Chondrocyte (in vitro differentiated cells): ENCODE measurements around the gene BMF. TPM values are rescaled to one million over a fixed set of nuclear protein-coding genes. Genes with fewer than 3 reads are reported as not detected.
A peak's percentile ranks its signal among the peaks of the same experiment; 100 is the strongest.

ENCODE experiments used
- DNase-seq: peaks from one replicate; pipeline ENCODE4 v3.0.0; 2021; ENCODE audit warnings: mixed read lengths, low spot score
- H3K27ac Mint-ChIP-seq: one replicate; pipeline ENCODE4 v1.8.0; 2021; ENCODE audit warnings: mild to moderate bottlenecking, moderate library complexity, mixed read lengths; ENCODE audit not compliant: unreplicated experiment
- H3K27me3 Mint-ChIP-seq: 2 replicates; pipeline ENCODE4 v1.8.0; 2021; ENCODE audit warnings: low read depth, mixed read lengths
- H3K36me3 Mint-ChIP-seq: 2 replicates; pipeline ENCODE4 v1.8.0; 2021; ENCODE audit warnings: low read depth, mixed read lengths
- H3K4me1 Mint-ChIP-seq: 2 replicates; pipeline ENCODE4 v1.8.0; 2021; ENCODE audit warnings: low read depth, mild to moderate bottlenecking, mixed read lengths
- H3K4me3 Mint-ChIP-seq: one replicate; pipeline ENCODE4 v1.8.0; 2021; ENCODE audit warnings: mild to moderate bottlenecking, moderate library complexity, mixed read lengths; ENCODE audit not compliant: unreplicated experiment
- H3K9me3 Mint-ChIP-seq: 2 replicates; pipeline ENCODE4 v1.8.0; 2021; ENCODE audit warnings: low read depth, mixed read lengths
- total RNA-seq: library from RNA; stranded (reverse); gene quantifications from 3 replicates; pipeline ENCODE4 v1.2.1, GENCODE V29; 2021
- TF ChIP-seq, protein P1 (sequence below): fragments of 200-600 bp; sonication (generic); IDR thresholded peaks from 2 replicates; pipeline ENCODE4 v1.5.0; 2021; ENCODE audit warnings: antibody characterized with exemption, mild to moderate bottlenecking, moderate library complexity

The BMF gene
- total RNA-seq, 1 donor from 2014 or later, result 17.9 TPM

DNA sequence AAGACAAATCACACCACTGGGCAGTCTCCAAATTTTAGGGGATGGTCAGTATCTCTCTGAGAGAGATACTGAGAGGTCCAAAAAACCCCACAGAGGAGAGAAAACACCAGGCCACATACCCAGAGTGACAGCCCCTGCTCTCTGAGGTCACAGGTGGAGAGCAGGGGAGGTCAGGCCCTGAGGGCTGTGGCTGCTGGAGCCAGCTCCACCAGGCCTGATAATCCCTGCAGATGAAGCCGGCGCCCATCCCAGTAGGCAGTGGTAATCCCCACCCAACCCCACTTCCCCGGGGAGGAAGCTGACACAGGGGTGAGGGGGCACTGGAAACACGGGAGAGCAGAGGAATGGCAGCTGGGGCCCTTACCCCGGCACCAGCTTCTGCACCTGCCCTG is 38.5 kb downstream of the BMF start:
- no peaks in the 10 kb centered on the region for H3K9me3 Mint-ChIP-seq
- H3K4me3 Mint-ChIP-seq, result no peak overlapping the region
- no peaks in the 10 kb centered on the region for H3K36me3 Mint-ChIP-seq
- peak; percentile 63 for DNase-seq
- no peaks in the 10 kb centered on the region for H3K27me3 Mint-ChIP-seq
- no peak overlapping the region for H3K27ac Mint-ChIP-seq
- TF ChIP-seq, protein P1, sequence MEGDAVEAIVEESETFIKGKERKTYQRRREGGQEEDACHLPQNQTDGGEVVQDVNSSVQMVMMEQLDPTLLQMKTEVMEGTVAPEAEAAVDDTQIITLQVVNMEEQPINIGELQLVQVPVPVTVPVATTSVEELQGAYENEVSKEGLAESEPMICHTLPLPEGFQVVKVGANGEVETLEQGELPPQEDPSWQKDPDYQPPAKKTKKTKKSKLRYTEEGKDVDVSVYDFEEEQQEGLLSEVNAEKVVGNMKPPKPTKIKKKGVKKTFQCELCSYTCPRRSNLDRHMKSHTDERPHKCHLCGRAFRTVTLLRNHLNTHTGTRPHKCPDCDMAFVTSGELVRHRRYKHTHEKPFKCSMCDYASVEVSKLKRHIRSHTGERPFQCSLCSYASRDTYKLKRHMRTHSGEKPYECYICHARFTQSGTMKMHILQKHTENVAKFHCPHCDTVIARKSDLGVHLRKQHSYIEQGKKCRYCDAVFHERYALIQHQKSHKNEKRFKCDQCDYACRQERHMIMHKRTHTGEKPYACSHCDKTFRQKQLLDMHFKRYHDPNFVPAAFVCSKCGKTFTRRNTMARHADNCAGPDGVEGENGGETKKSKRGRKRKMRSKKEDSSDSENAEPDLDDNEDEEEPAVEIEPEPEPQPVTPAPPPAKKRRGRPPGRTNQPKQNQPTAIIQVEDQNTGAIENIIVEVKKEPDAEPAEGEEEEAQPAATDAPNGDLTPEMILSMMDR, result no peak
- H3K4me1 Mint-ChIP-seq, result peaks cover 28% of the 10 kb centered on the region

DNA sequence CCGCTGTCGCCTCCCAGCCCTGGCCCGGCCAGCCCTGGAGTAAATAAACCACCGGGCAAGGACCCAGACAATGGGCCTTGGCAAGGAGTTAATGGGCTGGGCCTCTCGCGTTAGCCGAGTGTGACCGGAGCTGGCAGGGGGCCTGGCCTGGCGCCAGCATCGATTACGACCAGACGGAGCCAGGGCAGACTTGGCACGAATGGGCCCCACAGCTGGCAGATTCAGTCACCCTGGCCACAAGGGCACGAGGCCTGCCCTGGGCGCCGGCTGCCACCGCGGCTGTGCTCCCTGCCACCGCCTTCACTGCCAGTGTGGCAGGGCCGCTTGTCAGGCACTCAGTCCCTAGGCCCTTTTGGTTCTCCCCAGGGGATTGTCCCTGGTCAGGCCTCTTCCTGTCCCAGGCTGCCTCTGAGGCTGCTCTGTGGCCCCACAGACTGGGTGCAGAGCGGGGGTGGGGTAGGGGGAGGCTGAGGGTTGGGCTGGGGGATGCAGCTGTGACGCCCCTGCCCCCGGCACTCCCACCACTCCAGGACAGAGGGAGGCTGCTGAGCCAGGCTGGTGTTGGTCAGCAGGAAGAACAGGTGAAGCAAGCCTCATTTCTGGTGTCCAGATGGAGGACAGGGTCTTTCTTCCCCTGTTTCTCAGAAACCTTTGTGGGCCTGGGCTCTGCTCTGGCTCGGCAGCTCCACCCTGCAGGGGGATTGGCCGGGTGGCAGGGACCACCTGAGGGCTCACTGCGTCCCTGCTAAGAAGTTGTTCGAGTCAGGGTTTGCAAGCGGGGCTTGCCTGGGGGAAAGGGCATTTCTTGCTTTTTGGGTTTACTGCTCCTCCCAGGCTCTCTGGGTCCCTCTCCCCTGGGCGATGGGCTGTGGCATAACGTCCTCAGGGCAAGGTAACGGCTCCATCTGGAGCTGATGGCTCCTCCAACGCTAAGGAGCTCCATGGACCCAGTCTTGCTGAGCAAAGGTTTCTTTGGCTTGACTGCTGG is 39.2 kb downstream of the BMF start:
- Mint-ChIP-seq H3K4me1 (peaks cover 32% of the 10 kb centered on the region), H3K27me3 (no peaks in the 10 kb centered on the region), H3K36me3 (no peaks in the 10 kb centered on the region), H3K9me3 (no peaks in the 10 kb centered on the region), H3K4me3 (no peak overlapping the region), H3K27ac (peak overlapping the region; percentile 63)
- peak; percentile 96 for DNase-seq
- TF ChIP-seq, protein P1, result no peak

DNA sequence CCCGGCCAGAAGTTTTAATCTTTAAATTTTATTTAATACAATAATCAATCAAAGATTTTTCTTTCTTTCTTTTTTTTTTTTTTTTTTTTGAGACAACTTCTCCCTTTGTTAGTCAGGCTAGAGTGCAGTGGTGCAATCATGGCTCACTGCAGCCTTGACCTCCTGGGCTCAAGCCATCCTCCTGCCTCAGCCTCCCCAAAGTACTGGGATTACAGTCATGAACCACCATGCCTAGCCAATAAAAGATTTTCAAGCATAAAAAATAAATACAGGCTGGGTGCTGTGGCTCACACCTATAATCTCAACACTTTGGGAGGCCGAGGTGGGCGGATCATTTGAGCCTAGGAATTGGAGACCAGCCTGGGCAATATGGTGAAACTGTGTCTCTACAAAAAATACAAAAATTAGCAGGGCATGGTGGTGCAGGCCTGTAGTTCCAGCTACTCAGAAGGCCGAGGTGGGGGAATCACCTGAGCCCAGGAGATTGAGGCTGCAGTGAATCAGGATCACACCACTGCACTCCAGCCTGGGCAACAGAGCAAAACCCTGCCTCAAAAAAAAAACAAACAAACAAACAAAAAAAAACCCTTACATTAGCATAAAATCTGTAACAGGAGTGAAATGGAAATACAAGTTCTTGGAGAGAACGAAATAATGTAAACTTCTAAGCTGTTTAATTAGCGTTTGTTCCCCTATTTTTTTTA is 40.6 kb downstream of the BMF start:
- Mint-ChIP-seq H3K4me3 (no peak overlapping the region), H3K4me1 (peaks cover 45% of the 10 kb centered on the region), H3K9me3 (no peaks in the 10 kb centered on the region), H3K27ac (no peak overlapping the region), H3K27me3 (no peaks in the 10 kb centered on the region), H3K36me3 (no peaks in the 10 kb centered on the region)
- DNase-seq, result peak; percentile 2
- TF ChIP-seq, protein P1, result no peak

DNA sequence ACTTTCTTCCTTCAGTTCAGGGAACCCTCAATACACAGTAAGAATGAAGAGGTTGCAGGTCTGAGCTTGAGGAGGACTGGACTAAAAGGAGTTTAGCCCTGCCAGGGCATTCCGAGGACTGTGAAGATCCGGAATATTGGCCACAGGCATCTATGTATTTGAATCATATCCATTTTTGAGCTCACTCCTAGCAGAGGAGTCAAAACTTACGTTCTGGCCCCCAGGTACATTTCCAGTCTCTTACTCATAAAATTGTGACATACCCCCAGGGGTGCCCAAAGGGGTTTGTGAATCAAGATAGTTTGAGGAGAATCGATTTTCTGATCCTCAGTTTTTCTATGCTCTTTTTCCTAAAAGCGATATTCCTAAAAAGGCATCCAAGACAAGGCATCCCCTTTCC is 42.1 kb downstream of the BMF start:
- no peaks in the 10 kb centered on the region for H3K9me3 Mint-ChIP-seq
- TF ChIP-seq, protein P1, result no peak
- H3K36me3 Mint-ChIP-seq, result no peaks in the 10 kb centered on the region
- no peak overlapping the region for H3K27ac Mint-ChIP-seq
- H3K4me1 Mint-ChIP-seq, result peaks cover 46% of the 10 kb centered on the region
- no peaks in the 10 kb centered on the region for H3K27me3 Mint-ChIP-seq
- no peak overlapping the region for H3K4me3 Mint-ChIP-seq
- no peak for DNase-seq

DNA sequence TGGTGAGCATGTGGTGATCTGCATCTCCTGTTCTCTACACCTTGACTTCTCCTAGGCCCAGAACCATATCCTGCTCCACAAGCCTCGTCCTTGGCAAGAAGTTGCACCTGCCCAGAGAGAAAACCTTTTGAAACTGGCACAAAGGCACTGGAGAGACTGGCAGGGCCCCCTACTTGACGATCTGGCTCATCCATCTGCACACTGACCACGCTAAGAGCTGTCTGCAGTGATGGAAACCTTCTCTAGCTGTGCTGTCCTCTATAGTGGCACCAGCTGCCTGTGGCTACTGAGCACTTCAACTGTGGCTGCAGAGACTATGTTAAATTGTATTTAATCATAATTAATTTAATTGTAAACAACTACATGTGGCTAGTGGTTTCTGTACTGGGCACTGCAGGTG is 43.5 kb downstream of the BMF start:
- no peak overlapping the region for H3K4me3 Mint-ChIP-seq
- no peak overlapping the region for H3K27ac Mint-ChIP-seq
- no peaks in the 10 kb centered on the region for H3K9me3 Mint-ChIP-seq
- H3K36me3 Mint-ChIP-seq, result peaks cover 2% of the 10 kb centered on the region
- DNase-seq, result peak; percentile 8
- H3K4me1 Mint-ChIP-seq, result peaks cover 46% of the 10 kb centered on the region
- H3K27me3 Mint-ChIP-seq, result no peaks in the 10 kb centered on the region
- TF ChIP-seq, protein P1, result no peak
